OCI-LY7 (cell line): Measurements from ENCODE around the gene MLN. TPM values are rescaled to one million over a fixed set of nuclear protein-coding genes. Genes with fewer than 3 reads are reported as not detected.

Source experiments
- BruUV-seq: library from RNA; stranded (reverse); fragments of 400-500 nt; replicated peaks from 2 replicates; lab custom pipeline; 2021; lab: Mats Ljungman, UMichigan
- CTCF ChIA-PET: fragments of 300-600 bp; sonication (Branson Sonifier 250); formaldehyde crosslinking; loops from one replicate; lab custom pipeline; 2022; ENCODE audit warnings: antibody characterized with exemption; ENCODE audit not compliant: unreplicated experiment; lab: Charles Lee
- POLR2A ChIA-PET: fragments of 300-600 bp; sonication (Branson Sonifier 250); formaldehyde crosslinking; loops from one replicate; lab custom pipeline; 2022; ENCODE audit warnings: antibody characterized with exemption; lab: Charles Lee
- DNase-seq: peaks from one replicate; pipeline ENCODE4 v3.0.0-alpha.2; 2015; ENCODE audit warnings: low spot score
- H2AFZ ChIP-seq: fragments of 200-600 bp; sonication (generic), shearing (Covaris generic); 2 replicates; pipeline ENCODE4 v1.6.1; 2014; ENCODE audit warnings: mild to moderate bottlenecking, antibody characterized with exemption, low read length, moderate library complexity
- H3K27ac ChIP-seq: fragments of 200-600 bp; sonication (generic); 2 replicates; pipeline ENCODE4 v1.5.1; 2014; ENCODE audit warnings: mixed run types, low read depth, mild to moderate bottlenecking, moderate library complexity, low read length, inconsistent platforms; ENCODE audit not compliant: poor library complexity, severe bottlenecking
- H3K36me3 ChIP-seq: fragments of 200-600 bp; sonication (generic); 2 replicates; pipeline ENCODE4 v1.6.1; 2014; ENCODE audit warnings: mild to moderate bottlenecking, antibody characterized with exemption, low read length, moderate library complexity, mixed read lengths; ENCODE audit not compliant: insufficient read depth
- H3K4me1 ChIP-seq: fragments of 200-600 bp; sonication (generic); 2 replicates; pipeline ENCODE4 v1.5.1; 2014; ENCODE audit warnings: mild to moderate bottlenecking, low read length; ENCODE audit not compliant: insufficient read depth, poor library complexity, severe bottlenecking
- H3K4me2 ChIP-seq: fragments of 200-600 bp; sonication (generic); 2 replicates; pipeline ENCODE4 v1.6.1; 2014; ENCODE audit warnings: mild to moderate bottlenecking, low read length
- H3K4me3 ChIP-seq: fragments of 200-600 bp; sonication (generic); 2 replicates; pipeline ENCODE4 v1.5.1; 2014; ENCODE audit warnings: mild to moderate bottlenecking, low read depth, low read length; ENCODE audit not compliant: poor library complexity, severe bottlenecking
- H3K79me2 ChIP-seq: fragments of 200-600 bp; sonication (generic); 2 replicates; pipeline ENCODE4 v1.6.1; 2016; ENCODE audit warnings: low read depth, mild to moderate bottlenecking, low read length, moderate library complexity, mixed read lengths; ENCODE audit not compliant: insufficient read depth
- H3K9me2 ChIP-seq: fragments of 200-600 bp; sonication (generic); 2 replicates; pipeline ENCODE4 v1.6.1; 2016; ENCODE audit warnings: mild to moderate bottlenecking, low read length, mixed read lengths; ENCODE audit not compliant: insufficient read depth
- H3K9me3 ChIP-seq: fragments of 200-600 bp; sonication (generic); 2 replicates; pipeline ENCODE4 v1.6.1; 2014; ENCODE audit warnings: mild to moderate bottlenecking, mixed run types, low read length, mixed read lengths
- H4K20me1 ChIP-seq: fragments of 200-600 bp; sonication (generic); 2 replicates; pipeline ENCODE4 v1.6.1; 2014; ENCODE audit warnings: mild to moderate bottlenecking, antibody characterized with exemption, low read length, moderate library complexity, mixed read lengths; ENCODE audit not compliant: insufficient read depth
- EZH2phosphoT487 ChIP-seq: fragments of 200-600 bp; sonication (generic); IDR thresholded peaks from 2 replicates; pipeline ENCODE4 v1.6.1; 2018; ENCODE audit warnings: low read depth, borderline replicate concordance, mild to moderate bottlenecking, mixed run types, antibody characterized with exemption, low read length, moderate library complexity, mixed read lengths
- intact Hi-C: fragments of 100-400 bp; cut with micrococcal nuclease; formaldehyde crosslinking; loops from one replicate; pipeline ENCODE4 v1.10.0; 2022; ENCODE audit not compliant: unreplicated experiment
- total RNA-seq, 2 experiments: library from RNA; depleted of rRNA in 1 of 2; stranded (reverse); fragments of >200 nt in 1 of 2; shearing (Covaris generic) in 1 of 2; gene quantifications; 2 replicates each; pipeline ENCODE4 v1.2.3, GENCODE V29; 2014 to 2022
- TF ChIP-seq, protein P1 (sequence below): fragments of 200-600 bp; sonication (generic); conservative IDR thresholded peaks from 2 replicates; pipeline ENCODE4 v1.5.1; 2014; ENCODE audit warnings: mild to moderate bottlenecking, antibody characterized with exemption, low read length, moderate library complexity, mixed read lengths

The MLN gene
- total RNA-seq, 2 experiments from 2014 or later: not detected

DNA sequence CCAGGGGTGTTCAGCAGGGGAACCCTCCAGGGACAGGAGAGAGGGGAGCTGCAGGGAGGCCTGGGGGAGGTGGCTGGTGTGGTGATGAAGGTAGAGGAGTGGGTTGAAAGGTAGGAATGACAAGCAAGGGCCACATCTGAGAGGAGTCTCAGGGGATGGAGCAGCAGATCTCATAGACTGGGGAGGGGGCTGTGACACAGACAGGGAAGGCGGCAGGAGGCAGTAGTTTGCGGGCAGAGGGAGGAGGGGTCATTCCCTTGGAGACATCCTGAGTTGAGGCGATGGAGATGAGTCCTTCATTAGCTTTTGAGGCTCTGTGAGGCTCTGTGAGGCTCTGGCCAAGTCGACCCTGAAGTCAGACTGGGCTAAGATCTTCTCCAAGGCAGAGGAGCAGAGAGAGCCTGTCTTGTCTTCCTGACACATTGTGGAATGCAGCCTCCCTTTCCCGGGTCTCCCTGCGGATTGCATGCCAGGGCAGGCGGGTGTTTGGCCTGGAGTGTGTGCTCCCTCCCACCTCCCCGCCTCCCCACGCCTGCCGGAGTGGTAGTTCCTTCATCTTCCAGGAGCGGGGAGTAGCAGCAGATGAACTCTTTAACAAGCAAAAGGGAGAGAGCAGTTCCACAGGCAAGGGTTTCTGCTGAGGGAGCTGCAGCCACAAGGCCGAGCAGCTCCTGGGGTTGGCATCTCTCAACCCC is 34.3 kb upstream of the MLN start:
- H3K4me2 ChIP-seq: no peak overlapping the region
- POLR2A ChIA-PET: no interaction called here
- H3K4me1 ChIP-seq: no peaks in the 10 kb centered on the region
- BruUV-seq: no TSS peak
- no peaks in the 10 kb centered on the region for H4K20me1 ChIP-seq
- no peak for DNase-seq
- no peaks in the 10 kb centered on the region for H3K79me2 ChIP-seq
- no peak overlapping the region for H3K27ac ChIP-seq
- no peaks in the 10 kb centered on the region for H3K9me2 ChIP-seq
- H3K9me3 ChIP-seq: no peaks in the 10 kb centered on the region
- H3K4me3 ChIP-seq: no peak overlapping the region
- H2AFZ ChIP-seq: no peak overlapping the region
- CTCF ChIA-PET: no interaction called here
- H3K36me3 ChIP-seq: no peaks in the 10 kb centered on the region
- TF ChIP-seq, protein P1, sequence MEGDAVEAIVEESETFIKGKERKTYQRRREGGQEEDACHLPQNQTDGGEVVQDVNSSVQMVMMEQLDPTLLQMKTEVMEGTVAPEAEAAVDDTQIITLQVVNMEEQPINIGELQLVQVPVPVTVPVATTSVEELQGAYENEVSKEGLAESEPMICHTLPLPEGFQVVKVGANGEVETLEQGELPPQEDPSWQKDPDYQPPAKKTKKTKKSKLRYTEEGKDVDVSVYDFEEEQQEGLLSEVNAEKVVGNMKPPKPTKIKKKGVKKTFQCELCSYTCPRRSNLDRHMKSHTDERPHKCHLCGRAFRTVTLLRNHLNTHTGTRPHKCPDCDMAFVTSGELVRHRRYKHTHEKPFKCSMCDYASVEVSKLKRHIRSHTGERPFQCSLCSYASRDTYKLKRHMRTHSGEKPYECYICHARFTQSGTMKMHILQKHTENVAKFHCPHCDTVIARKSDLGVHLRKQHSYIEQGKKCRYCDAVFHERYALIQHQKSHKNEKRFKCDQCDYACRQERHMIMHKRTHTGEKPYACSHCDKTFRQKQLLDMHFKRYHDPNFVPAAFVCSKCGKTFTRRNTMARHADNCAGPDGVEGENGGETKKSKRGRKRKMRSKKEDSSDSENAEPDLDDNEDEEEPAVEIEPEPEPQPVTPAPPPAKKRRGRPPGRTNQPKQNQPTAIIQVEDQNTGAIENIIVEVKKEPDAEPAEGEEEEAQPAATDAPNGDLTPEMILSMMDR: no peak
- TF ChIP-seq EZH2phosphoT487: no peak
- intact Hi-C loops: no loop called here

DNA sequence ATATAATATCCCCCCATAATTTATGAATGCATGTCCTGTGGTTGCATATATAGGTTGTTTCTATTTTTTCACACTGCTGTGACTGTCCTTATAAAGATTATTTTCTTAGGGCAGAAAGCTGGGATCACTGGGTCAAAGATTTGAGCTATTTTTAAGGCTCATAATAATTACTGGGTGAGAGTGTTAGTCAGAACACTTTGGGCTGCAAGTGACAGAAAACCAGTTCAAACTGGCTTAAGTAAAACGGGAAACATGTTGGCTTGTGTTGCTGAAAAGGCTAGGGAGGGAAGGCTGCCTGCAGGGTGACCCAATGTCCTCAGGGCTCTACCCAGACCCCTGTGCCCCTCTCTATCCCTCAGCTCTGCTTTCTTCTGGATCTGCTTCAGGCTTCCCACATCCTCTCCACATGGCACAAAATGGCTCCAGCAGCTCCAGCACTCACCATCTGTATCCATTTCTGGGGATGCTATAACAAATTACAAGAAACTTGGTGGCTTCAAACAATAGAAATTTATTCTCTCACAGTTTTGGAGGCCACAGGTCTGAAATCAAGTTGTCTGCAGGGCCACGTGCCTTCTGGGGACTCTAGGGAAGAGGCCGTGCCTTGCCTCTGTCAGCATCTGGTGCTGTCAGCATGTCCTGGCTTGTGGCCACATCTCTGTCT is 33.1 kb upstream of the MLN start:
- H2AFZ ChIP-seq: no peak overlapping the region
- H3K9me2 ChIP-seq: no peaks in the 10 kb centered on the region
- no peak for TF ChIP-seq EZH2phosphoT487
- TF ChIP-seq, protein P1: no peak
- intact Hi-C loops: no loop called here
- ChIA-PET CTCF (no interaction called here), POLR2A (interaction anchor here (0.6 kb wide), 3 partner anchors 295 to 336 kb away, joined by 3 to 6 read pairs (median 3); no protein-coding TSS in a partner anchor)
- BruUV-seq: no TSS peak
- no peak overlapping the region for H3K4me2 ChIP-seq
- no peak for DNase-seq
- no peak overlapping the region for H3K27ac ChIP-seq
- no peaks in the 10 kb centered on the region for H3K79me2 ChIP-seq
- no peaks in the 10 kb centered on the region for H4K20me1 ChIP-seq
- H3K4me3 ChIP-seq: no peak overlapping the region
- H3K36me3 ChIP-seq: no peaks in the 10 kb centered on the region
- no peaks in the 10 kb centered on the region for H3K4me1 ChIP-seq
- no peaks in the 10 kb centered on the region for H3K9me3 ChIP-seq
